ENCODE data around the gene SEZ6L2. TPM values are rescaled to one million over a fixed set of nuclear protein-coding genes. Genes with fewer than 3 reads are reported as not detected.

The SEZ6L2 gene
- polyA plus RNA-seq, 2 donors = 0.35 to 0.45 TPM

GRCh38 chr16:29848420-29849297 lies 50.7 kb downstream of the SEZ6L2 start:
- Histone ChIP-seq H3K27me3 (ENCODE audit: control insufficient read depth in 1 of 2, insufficient read depth in 2 of 2, low read length in 2 of 2) (no peaks in the 10 kb centered on the region), H3K9me3 (ENCODE audit: control insufficient read depth in 2 of 2, insufficient read depth in 1 of 2, low read depth in 1 of 2, low read length in 1 of 2) (no peaks in the 10 kb centered on the region), H3K27ac (ENCODE audit: low read depth in 2 of 2, low read length in 1 of 2) (no peak overlapping the region), H3K4me1 (ENCODE audit: control insufficient read depth in 2 of 2, insufficient read depth in 2 of 2, low read length in 1 of 2) (no peaks in the 10 kb centered on the region), H3K4me3 (ENCODE audit: low read depth in 1 of 2, low read length in 2 of 2) (no peak overlapping the region), H3K36me3 (ENCODE audit: control insufficient read depth in 2 of 2, insufficient read depth in 2 of 2, low read length in 1 of 2) (peaks cover 8 to 30% of the 10 kb centered on the region in 2 donors)
- WGBS, 2 donors = 40 to 42% methylated on average over 15 of the region's 15 CpGs

GRCh38 chr16:29845656-29846055 lies 53.7 kb downstream of the SEZ6L2 start:
- Histone ChIP-seq H3K4me3 (ENCODE audit: low read depth in 1 of 2, low read length in 2 of 2) (no peak overlapping the region), H3K27me3 (ENCODE audit: control insufficient read depth in 1 of 2, insufficient read depth in 2 of 2, low read length in 2 of 2) (no peaks in the 10 kb centered on the region), H3K36me3 (ENCODE audit: control insufficient read depth in 2 of 2, insufficient read depth in 2 of 2, low read length in 1 of 2) (peaks cover 16 to 46% of the 10 kb centered on the region in 2 donors), H3K4me1 (ENCODE audit: control insufficient read depth in 2 of 2, insufficient read depth in 2 of 2, low read length in 1 of 2) (no peaks in the 10 kb centered on the region), H3K27ac (ENCODE audit: low read depth in 2 of 2, low read length in 1 of 2) (no peak overlapping the region), H3K9me3 (ENCODE audit: control insufficient read depth in 2 of 2, insufficient read depth in 1 of 2, low read depth in 1 of 2, low read length in 1 of 2) (no peaks in the 10 kb centered on the region)
- WGBS, 2 donors = 94 to 95% methylated on average over 18 of the region's 18 CpGs

GRCh38 chr16:29844575-29845331 lies 54.6 kb downstream of the SEZ6L2 start:
- H3K36me3 ChIP-seq (ENCODE audit: control insufficient read depth in 2 of 2, insufficient read depth in 2 of 2, low read length in 1 of 2) = peaks cover 22 to 53% of the 10 kb centered on the region in 2 donors
- H3K27me3 ChIP-seq (ENCODE audit: control insufficient read depth in 1 of 2, insufficient read depth in 2 of 2, low read length in 2 of 2) = no peaks in the 10 kb centered on the region
- H3K27ac ChIP-seq (ENCODE audit: low read depth in 2 of 2, low read length in 1 of 2) = no peak overlapping the region
- WGBS, 2 donors = 91% methylated on average over 28 of the region's 28 CpGs
- H3K4me1 ChIP-seq (ENCODE audit: control insufficient read depth in 2 of 2, insufficient read depth in 2 of 2, low read length in 1 of 2) = no peaks in the 10 kb centered on the region
- H3K4me3 ChIP-seq (ENCODE audit: low read depth in 1 of 2, low read length in 2 of 2) = no peak overlapping the region
- no peaks in the 10 kb centered on the region for H3K9me3 ChIP-seq (ENCODE audit: control insufficient read depth in 2 of 2, insufficient read depth in 1 of 2, low read depth in 1 of 2, low read length in 1 of 2)

GRCh38 chr16:29843931-29844330 lies 55.4 kb downstream of the SEZ6L2 start:
- Histone ChIP-seq H3K9me3 (ENCODE audit: control insufficient read depth in 2 of 2, insufficient read depth in 1 of 2, low read depth in 1 of 2, low read length in 1 of 2) (no peaks in the 10 kb centered on the region), H3K4me3 (ENCODE audit: low read depth in 1 of 2, low read length in 2 of 2) (no peak overlapping the region), H3K27ac (ENCODE audit: low read depth in 2 of 2, low read length in 1 of 2) (no peak overlapping the region), H3K36me3 (ENCODE audit: control insufficient read depth in 2 of 2, insufficient read depth in 2 of 2, low read length in 1 of 2) (peaks cover 22 to 55% of the 10 kb centered on the region in 2 donors), H3K4me1 (ENCODE audit: control insufficient read depth in 2 of 2, insufficient read depth in 2 of 2, low read length in 1 of 2) (no peaks in the 10 kb centered on the region), H3K27me3 (ENCODE audit: control insufficient read depth in 1 of 2, insufficient read depth in 2 of 2, low read length in 2 of 2) (no peaks in the 10 kb centered on the region)
- 92 to 94% methylated on average over 8 of the region's 8 CpGs for WGBS, 2 donors

GRCh38 chr16:29842732-29843346 lies 56.5 kb downstream of the SEZ6L2 start:
- WGBS, 2 donors = 92 to 97% methylated on average over 9 of the region's 9 CpGs
- Histone ChIP-seq H3K36me3 (ENCODE audit: control insufficient read depth in 2 of 2, insufficient read depth in 2 of 2, low read length in 1 of 2) (peaks cover 22 to 59% of the 10 kb centered on the region in 2 donors), H3K4me1 (ENCODE audit: control insufficient read depth in 2 of 2, insufficient read depth in 2 of 2, low read length in 1 of 2) (no peaks in the 10 kb centered on the region), H3K27ac (ENCODE audit: low read depth in 2 of 2, low read length in 1 of 2) (no peak overlapping the region), H3K4me3 (ENCODE audit: low read depth in 1 of 2, low read length in 2 of 2) (no peak overlapping the region), H3K27me3 (ENCODE audit: control insufficient read depth in 1 of 2, insufficient read depth in 2 of 2, low read length in 2 of 2) (no peaks in the 10 kb centered on the region), H3K9me3 (ENCODE audit: control insufficient read depth in 2 of 2, insufficient read depth in 1 of 2, low read depth in 1 of 2, low read length in 1 of 2) (no peaks in the 10 kb centered on the region)

- Histone ChIP-seq H3K4me1 (ENCODE audit: control insufficient read depth in 2 of 2, insufficient read depth in 2 of 2, low read length in 1 of 2) (no peaks in the 10 kb centered on the region), H3K27me3 (ENCODE audit: control insufficient read depth in 1 of 2, insufficient read depth in 2 of 2, low read length in 2 of 2) (no peaks in the 10 kb centered on the region), H3K27ac (ENCODE audit: low read depth in 2 of 2, low read length in 1 of 2) (no peak overlapping the region), H3K4me3 (ENCODE audit: low read depth in 1 of 2, low read length in 2 of 2) (no peak overlapping the region), H3K9me3 (ENCODE audit: control insufficient read depth in 2 of 2, insufficient read depth in 1 of 2, low read depth in 1 of 2, low read length in 1 of 2) (no peaks in the 10 kb centered on the region), H3K36me3 (ENCODE audit: control insufficient read depth in 2 of 2, insufficient read depth in 2 of 2, low read length in 1 of 2) (peaks cover 14 to 56% of the 10 kb centered on the region in 2 donors)
- 91 to 92% methylated on average over 23 of the region's 23 CpGs for WGBS, 2 donors
Observed at GRCh38 chr16:29841631-29842030, 57.7 kb downstream of the SEZ6L2 start.

GRCh38 chr16:29840240-29840639 lies 59.1 kb downstream of the SEZ6L2 start:
- Histone ChIP-seq H3K4me3 (ENCODE audit: low read depth in 1 of 2, low read length in 2 of 2) (no peak overlapping the region), H3K4me1 (ENCODE audit: control insufficient read depth in 2 of 2, insufficient read depth in 2 of 2, low read length in 1 of 2) (no peaks in the 10 kb centered on the region), H3K9me3 (ENCODE audit: control insufficient read depth in 2 of 2, insufficient read depth in 1 of 2, low read depth in 1 of 2, low read length in 1 of 2) (no peaks in the 10 kb centered on the region), H3K27ac (ENCODE audit: low read depth in 2 of 2, low read length in 1 of 2) (no peak overlapping the region), H3K27me3 (ENCODE audit: control insufficient read depth in 1 of 2, insufficient read depth in 2 of 2, low read length in 2 of 2) (no peaks in the 10 kb centered on the region), H3K36me3 (ENCODE audit: control insufficient read depth in 2 of 2, insufficient read depth in 2 of 2, low read length in 1 of 2) (peaks cover 14 to 46% of the 10 kb centered on the region in 2 donors)
- WGBS, 2 donors = 80 to 90% methylated on average over 10 of the region's 10 CpGs

GRCh38 chr16:29839822-29840221 lies 59.5 kb downstream of the SEZ6L2 start:
- Histone ChIP-seq H3K4me3 (ENCODE audit: low read depth in 1 of 2, low read length in 2 of 2) (no peak overlapping the region), H3K36me3 (ENCODE audit: control insufficient read depth in 2 of 2, insufficient read depth in 2 of 2, low read length in 1 of 2) (peaks cover 14 to 45% of the 10 kb centered on the region in 2 donors), H3K9me3 (ENCODE audit: control insufficient read depth in 2 of 2, insufficient read depth in 1 of 2, low read depth in 1 of 2, low read length in 1 of 2) (no peaks in the 10 kb centered on the region), H3K4me1 (ENCODE audit: control insufficient read depth in 2 of 2, insufficient read depth in 2 of 2, low read length in 1 of 2) (no peaks in the 10 kb centered on the region), H3K27me3 (ENCODE audit: control insufficient read depth in 1 of 2, insufficient read depth in 2 of 2, low read length in 2 of 2) (no peaks in the 10 kb centered on the region), H3K27ac (ENCODE audit: low read depth in 2 of 2, low read length in 1 of 2) (no peak overlapping the region)
- 86% methylated on average over 6 of the region's 6 CpGs for WGBS, 2 donors

GRCh38 chr16:29837841-29838240 lies 61.5 kb downstream of the SEZ6L2 start:
- H3K27ac ChIP-seq (ENCODE audit: low read depth in 2 of 2, low read length in 1 of 2) = no peak overlapping the region
- H3K4me3 ChIP-seq (ENCODE audit: low read depth in 1 of 2, low read length in 2 of 2) = no peak overlapping the region
- WGBS, 2 donors = 92 to 94% methylated on average over 5 of the region's 5 CpGs
- no peaks in the 10 kb centered on the region for H3K27me3 ChIP-seq (ENCODE audit: control insufficient read depth in 1 of 2, insufficient read depth in 2 of 2, low read length in 2 of 2)
- peaks cover 0 to 2% of the 10 kb centered on the region in 2 donors for H3K4me1 ChIP-seq (ENCODE audit: control insufficient read depth in 2 of 2, insufficient read depth in 2 of 2, low read length in 1 of 2)
- H3K36me3 ChIP-seq (ENCODE audit: control insufficient read depth in 2 of 2, insufficient read depth in 2 of 2, low read length in 1 of 2) = peaks cover 14 to 50% of the 10 kb centered on the region in 2 donors
- H3K9me3 ChIP-seq (ENCODE audit: control insufficient read depth in 2 of 2, insufficient read depth in 1 of 2, low read depth in 1 of 2, low read length in 1 of 2) = no peaks in the 10 kb centered on the region
